Colonic mucosa (tissue), 4 donors: ENCODE data around the gene CD53. TPM values are rescaled to one million over a fixed set of nuclear protein-coding genes. Genes with fewer than 3 reads are reported as not detected.
"Not testable (repeated sequence)": the region's sequence is repeated elsewhere in the genome, so short reads cannot be mapped to it uniquely, and the experiment has no call there.

ENCODE experiments used
- DNase-seq: peaks from one replicate; pipeline ENCODE4 v3.0.0-alpha.2; 2020
- H3K27ac ChIP-seq: fragments of 200-600 bp; one replicate; pipeline ENCODE4 v1.8.0; 2021
- H3K27me3 ChIP-seq: fragments of 200-600 bp; one replicate; pipeline ENCODE4 v1.8.0; 2021
- H3K36me3 ChIP-seq: fragments of 200-600 bp; one replicate; pipeline ENCODE4 v1.8.0; 2021
- H3K4me1 ChIP-seq: fragments of 200-600 bp; one replicate; pipeline ENCODE4 v1.8.0; 2021; ENCODE audit warnings: mild to moderate bottlenecking
- H3K4me3 ChIP-seq: fragments of 200-600 bp; one replicate; pipeline ENCODE4 v1.8.0; 2021
- H3K9ac ChIP-seq, 2 donors: one replicate each; pipeline ENCODE4 v1.7.0; 2013; ENCODE audit warnings: control low read depth in 2 of 2, low read depth in 2 of 2, low read length in 2 of 2
- H3K9me3 ChIP-seq: fragments of 200-600 bp; one replicate; pipeline ENCODE4 v1.8.0; 2021
- CTCF ChIP-seq: fragments of 200-600 bp; IDR thresholded peaks from one replicate; pipeline ENCODE4 v1.8.0; 2022; ENCODE audit warnings: antibody characterized with exemption, mild to moderate bottlenecking
- intact Hi-C: fragments of 100-400 bp; cut with DNase I; formaldehyde crosslinking; loops from one replicate; pipeline ENCODE4 v1.14.1; 2022
- total RNA-seq, 2 donors: library from RNA; stranded (reverse); fragmentation: NEBNext Ultra II Directional in 1 of 2; extraction: Animal tissue kit (Norgen Biotek cat#: 25700) in 1 of 2; gene quantifications; one replicate each; pipeline ENCODE4 v1.2.1, GENCODE V29; 2021
- donor health status: healthy.
- donor health status: DM: no; HTN: no; CAD: no.
- donor health status: DM: no; HTN: no; CAD: no.

CD53 gene
- total RNA-seq, 2 donors from 2014 or later = 7.4 to 15.8 TPM

- H3K27ac ChIP-seq = no peak overlapping the region
- no peaks in the 10 kb centered on the region for H3K4me1 ChIP-seq
- H3K9me3 ChIP-seq = no peaks in the 10 kb centered on the region
- DNase-seq = no peak
- H3K36me3 ChIP-seq = no peaks in the 10 kb centered on the region
- TF ChIP-seq CTCF = no peak
- H3K27me3 ChIP-seq = no peaks in the 10 kb centered on the region
- no peak overlapping the region for H3K4me3 ChIP-seq
- intact Hi-C loops = no loop called here
- H3K9ac ChIP-seq = no peak overlapping the region
Measured at GRCh38 chr1:110928904-110929303, 56.0 kb downstream of the CD53 start.

- H3K4me3 ChIP-seq, H3K9ac ChIP-seq, DNase-seq, H3K27me3 ChIP-seq, H3K4me1 ChIP-seq, intact Hi-C loops, H3K27ac ChIP-seq, H3K36me3 ChIP-seq, H3K9me3 ChIP-seq: not testable (repeated sequence)
Measured at GRCh38 chr1:110931097-110931496, 58.1 kb downstream of the CD53 start.

GRCh38 chr1:110936567-110936966 lies 63.6 kb downstream of the CD53 start:
- Histone ChIP-seq H3K4me3 (no peak overlapping the region), H3K36me3 (no peaks in the 10 kb centered on the region), H3K27ac (no peak overlapping the region), H3K27me3 (no peaks in the 10 kb centered on the region), H3K4me1 (no peaks in the 10 kb centered on the region), H3K9ac (no peak overlapping the region), H3K9me3 (no peaks in the 10 kb centered on the region)
- intact Hi-C loops = no loop called here
- TF ChIP-seq CTCF = no peak
- no peak for DNase-seq

GRCh38 chr1:110944806-110945205 lies 71.9 kb downstream of the CD53 start:
- Histone ChIP-seq H3K36me3 (no peaks in the 10 kb centered on the region), H3K9ac (no peak overlapping the region), H3K27me3 (no peaks in the 10 kb centered on the region), H3K27ac (no peak overlapping the region), H3K9me3 (no peaks in the 10 kb centered on the region), H3K4me1 (no peaks in the 10 kb centered on the region), H3K4me3 (no peak overlapping the region)
- DNase-seq = no peak
- intact Hi-C loops = no loop called here
- TF ChIP-seq CTCF = no peak

- Histone ChIP-seq H3K27me3 (no peaks in the 10 kb centered on the region), H3K4me3 (no peak overlapping the region), H3K9ac (no peak overlapping the region), H3K9me3 (no peaks in the 10 kb centered on the region), H3K36me3 (no peaks in the 10 kb centered on the region), H3K4me1 (no peaks in the 10 kb centered on the region), H3K27ac (no peak overlapping the region)
- no peak for DNase-seq
- no peak for TF ChIP-seq CTCF
- intact Hi-C loops = no loop called here
Measured at GRCh38 chr1:110945626-110946025, 72.7 kb downstream of the CD53 start.

- no peak overlapping the region for H3K27ac ChIP-seq
- H3K4me1 ChIP-seq = no peaks in the 10 kb centered on the region
- DNase-seq = no peak
- no peaks in the 10 kb centered on the region for H3K36me3 ChIP-seq
- H3K9me3 ChIP-seq = no peaks in the 10 kb centered on the region
- no peaks in the 10 kb centered on the region for H3K27me3 ChIP-seq
- no peak for TF ChIP-seq CTCF
- H3K4me3 ChIP-seq = no peak overlapping the region
- H3K9ac ChIP-seq = no peak overlapping the region
- intact Hi-C loops = no loop called here
Measured at GRCh38 chr1:110948038-110948810, 75.3 kb downstream of the CD53 start.

Other genes starting within 250 kb of the CD53 start
- gene KCNA3, start 198.2 kb upstream of the CD53 start, total RNA-seq = 1 to 10 TPM in 1 of 2 donors, under 1 TPM in 1; 0.93 to 1.4 TPM
- 10 to 100 TPM in 1 of 2 donors, 1 to 10 TPM in 1; 8.9 to 13.0 TPM for gene LRIF1, start 90.8 kb downstream of the CD53 start, total RNA-seq